IPS-18c (cell line): ENCODE data around the gene ELOA.
"Not testable (repeated sequence)": the region's sequence is repeated elsewhere in the genome, so short reads cannot be mapped to it uniquely, and the experiment has no call there.

Source experiments
- H3K4me3 ChIP-seq: 2 replicates; pipeline ENCODE4 v1.7.0; 2013; ENCODE audit warnings: low read depth, mild to moderate bottlenecking, low read length, moderate library complexity; ENCODE audit not compliant: insufficient read depth
- H3K9me3 ChIP-seq: one replicate; pipeline ENCODE4 v1.6.1; 2013; ENCODE audit warnings: mild to moderate bottlenecking, low read length, moderate library complexity; ENCODE audit not compliant: control insufficient read depth, insufficient read depth

Gene ELOA

DNA sequence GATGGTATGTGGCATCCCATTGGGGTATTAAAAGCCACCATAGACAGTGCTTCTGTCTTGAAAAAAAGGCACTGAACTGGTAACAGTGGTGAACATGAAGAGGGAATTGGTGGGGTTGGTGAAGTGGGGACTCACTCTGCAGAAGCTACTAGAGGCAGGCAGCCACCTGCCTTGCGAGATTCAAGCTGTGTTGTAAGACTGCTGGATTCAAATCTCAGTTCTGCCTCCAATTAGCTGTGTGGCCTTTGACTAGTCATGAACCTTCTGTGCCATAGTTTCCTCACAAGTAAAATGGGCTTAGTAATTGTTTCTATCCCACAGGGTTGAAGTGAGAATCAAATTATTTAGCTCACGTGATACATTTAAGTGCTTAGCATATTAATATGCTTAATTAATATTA is 16.6 kb upstream of the ELOA start:
- no peaks in the 10 kb centered on the region for H3K9me3 ChIP-seq
- H3K4me3 ChIP-seq: no peak overlapping the region

DNA sequence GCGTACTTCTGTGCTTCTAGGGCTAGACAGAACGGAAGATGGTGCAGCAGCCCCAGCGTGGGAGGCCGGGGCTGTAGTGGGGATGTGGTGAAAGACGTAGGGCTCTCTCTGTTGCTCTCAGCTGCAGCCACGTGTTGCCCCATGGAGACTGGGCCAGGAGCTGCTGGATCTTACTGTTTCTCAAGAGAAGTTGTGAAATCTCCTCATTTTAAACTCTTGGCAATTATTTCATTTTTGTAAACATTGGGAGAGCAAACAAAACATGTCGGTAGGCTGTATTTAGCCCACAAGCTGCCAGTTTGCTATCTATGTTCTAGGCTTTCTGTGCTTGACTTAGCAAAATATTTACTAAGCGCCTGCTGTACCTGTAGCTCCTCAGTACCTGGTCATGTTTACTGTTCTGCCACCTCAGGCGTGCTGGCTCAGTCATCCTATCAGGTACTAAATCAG is 15.9 kb upstream of the ELOA start:
- no peaks in the 10 kb centered on the region for H3K9me3 ChIP-seq
- H3K4me3 ChIP-seq: no peak overlapping the region

DNA sequence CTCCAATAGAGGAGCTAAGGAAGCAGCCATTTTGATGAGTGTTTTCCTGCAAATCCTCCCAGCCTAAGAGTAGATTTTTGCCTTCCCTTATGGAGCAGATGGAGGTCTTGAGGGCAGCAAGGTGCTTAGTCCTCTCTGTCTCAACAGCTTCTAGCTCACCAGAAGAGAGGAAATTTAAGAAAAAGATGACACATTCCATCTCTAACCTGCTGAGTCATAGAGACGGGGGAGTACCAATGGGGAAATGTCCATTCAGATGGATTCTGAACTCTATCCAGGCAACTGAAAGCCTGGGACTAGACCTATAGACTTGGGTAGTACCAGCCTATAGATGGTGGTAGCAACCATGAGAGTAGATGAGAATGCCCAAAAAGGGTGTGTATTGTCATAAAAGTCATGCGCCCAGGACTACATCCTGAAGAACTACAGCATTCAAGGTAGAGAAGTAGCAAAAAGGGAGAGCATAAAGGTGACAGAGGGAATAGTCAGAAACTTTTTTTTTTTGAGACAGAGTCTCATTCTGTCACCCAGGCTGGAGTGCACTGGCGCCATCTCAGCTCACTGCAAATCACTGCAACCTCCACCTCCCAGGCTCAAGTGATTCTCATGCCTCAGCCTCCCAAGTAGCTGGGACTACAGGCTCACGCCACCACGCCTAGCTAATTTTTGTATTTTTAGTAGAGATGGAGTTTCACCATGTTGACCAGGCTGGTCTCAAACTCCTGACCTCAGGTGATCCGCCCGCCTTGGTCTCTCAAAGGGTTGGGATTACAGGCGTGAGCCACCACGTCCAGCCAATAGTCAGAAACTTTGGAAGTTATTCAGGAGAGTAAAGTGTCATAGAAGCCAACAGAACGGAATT is 10.7 kb upstream of the ELOA start:
- Histone ChIP-seq H3K4me3 (no peak overlapping the region), H3K9me3 (no peaks in the 10 kb centered on the region)

GRCh38 chr1:23733281-23733680 is 10.0 kb upstream of the ELOA start:
- not testable (repeated sequence) for H3K4me3 ChIP-seq, H3K9me3 ChIP-seq

DNA sequence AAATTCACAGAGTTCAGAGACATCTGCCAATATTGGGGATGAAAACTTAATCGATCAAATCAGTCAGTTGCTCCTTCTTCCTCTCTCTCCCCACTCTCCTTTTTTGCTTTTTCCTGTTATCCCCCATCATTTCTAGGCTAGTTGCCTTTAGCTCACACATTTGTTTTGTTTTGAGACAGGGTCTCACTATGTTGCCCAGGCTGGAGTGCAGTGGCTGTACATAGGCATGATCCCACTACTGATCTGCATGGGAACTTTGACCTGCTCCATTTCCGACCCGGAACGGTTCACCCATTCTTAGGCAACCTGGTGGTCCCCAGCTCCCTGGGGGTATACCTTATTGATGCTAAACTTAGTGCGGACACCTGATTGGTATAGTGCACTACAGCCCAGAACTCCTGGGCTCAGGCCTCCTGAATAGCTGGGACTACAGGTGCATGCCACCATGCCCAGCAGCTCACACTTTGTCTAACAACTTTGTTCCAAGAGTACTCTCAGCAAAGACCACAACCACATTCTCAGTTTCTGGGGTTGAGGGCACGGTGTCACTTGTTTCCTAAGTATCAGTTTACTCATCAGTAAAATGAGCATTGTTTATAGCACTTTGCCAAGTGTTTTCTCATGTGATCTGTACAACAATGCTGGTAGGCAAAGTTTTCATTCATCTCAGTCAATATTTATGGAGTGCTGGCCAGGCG is 6.7 kb upstream of the ELOA start:
- H3K4me3 ChIP-seq: no peak overlapping the region
- no peaks in the 10 kb centered on the region for H3K9me3 ChIP-seq

DNA sequence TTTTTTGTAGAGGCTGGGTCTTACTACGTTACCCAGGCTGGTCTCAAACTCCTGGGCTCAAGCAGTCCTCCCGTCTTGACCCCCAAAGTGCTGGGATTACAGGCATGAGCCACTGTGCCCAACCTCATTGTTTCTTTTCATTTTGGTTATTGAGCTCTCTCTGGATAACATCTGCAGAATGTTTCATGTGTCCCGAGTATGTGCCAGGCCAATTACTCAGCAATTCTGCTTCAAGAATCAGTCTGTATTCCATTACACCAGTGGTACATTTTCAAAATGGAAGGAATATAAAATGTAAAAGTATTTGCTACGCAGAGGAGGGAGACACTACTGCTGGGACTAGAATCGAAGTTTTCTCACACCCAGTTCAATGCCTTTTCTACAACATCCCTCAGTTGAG is 1.7 kb upstream of the ELOA start:
- H3K9me3 ChIP-seq: no peaks in the 10 kb centered on the region
- H3K4me3 ChIP-seq: no peak overlapping the region

- H3K9me3 ChIP-seq: no peaks in the 10 kb centered on the region
- H3K4me3 ChIP-seq: peak overlapping the region; percentile 88
Measured at GRCh38 chr1:23742670-23743286, 493 bp upstream of the ELOA start.

DNA sequence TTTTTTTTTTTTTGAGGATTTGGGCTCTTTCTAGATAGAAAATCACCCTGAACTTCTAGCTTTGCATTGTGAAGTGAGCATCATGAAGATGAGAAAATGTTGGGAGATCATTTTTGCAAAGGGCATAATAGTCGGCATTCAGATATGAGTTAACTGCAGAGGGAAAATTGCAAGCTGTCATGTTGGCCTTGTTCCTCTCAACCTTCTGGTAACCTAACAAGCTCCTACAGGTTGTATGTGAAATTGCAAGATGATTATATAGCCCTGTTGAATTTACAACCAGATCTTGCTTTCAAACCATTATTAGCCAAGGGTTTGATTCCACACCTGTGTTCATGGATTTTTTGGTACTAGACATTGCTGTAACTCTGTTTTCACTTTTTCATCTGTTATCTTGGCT is 2.2 kb downstream of the ELOA start:
- Histone ChIP-seq H3K4me3 (no peak overlapping the region), H3K9me3 (no peaks in the 10 kb centered on the region)

DNA sequence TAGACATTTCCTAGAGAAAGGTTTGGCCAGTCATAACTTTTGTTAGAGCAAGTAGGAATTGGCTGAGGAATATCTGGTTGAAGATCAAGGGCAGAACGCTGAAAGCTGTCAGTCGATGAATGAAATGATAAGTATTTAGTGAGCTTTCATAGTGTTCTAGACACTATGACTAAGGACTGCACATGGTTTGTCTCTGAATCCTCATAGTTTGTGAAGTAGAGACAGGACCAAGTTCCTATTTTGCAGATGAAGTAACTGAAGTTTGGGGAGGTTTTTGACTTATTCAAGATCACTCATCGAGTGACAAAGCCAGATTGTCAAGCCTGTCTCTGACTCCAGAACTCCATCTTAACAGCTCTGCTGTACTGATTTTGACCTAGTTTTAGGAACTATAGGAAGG is 4.7 kb downstream of the ELOA start:
- no peak overlapping the region for H3K4me3 ChIP-seq
- H3K9me3 ChIP-seq: no peaks in the 10 kb centered on the region

GRCh38 chr1:23751050-23751814 is 8.0 kb downstream of the ELOA start:
- Histone ChIP-seq H3K4me3 (no peak overlapping the region), H3K9me3 (no peaks in the 10 kb centered on the region)

GRCh38 chr1:23751815-23752200 is 8.5 kb downstream of the ELOA start:
- Histone ChIP-seq H3K9me3 (no peaks in the 10 kb centered on the region), H3K4me3 (no peak overlapping the region)

DNA sequence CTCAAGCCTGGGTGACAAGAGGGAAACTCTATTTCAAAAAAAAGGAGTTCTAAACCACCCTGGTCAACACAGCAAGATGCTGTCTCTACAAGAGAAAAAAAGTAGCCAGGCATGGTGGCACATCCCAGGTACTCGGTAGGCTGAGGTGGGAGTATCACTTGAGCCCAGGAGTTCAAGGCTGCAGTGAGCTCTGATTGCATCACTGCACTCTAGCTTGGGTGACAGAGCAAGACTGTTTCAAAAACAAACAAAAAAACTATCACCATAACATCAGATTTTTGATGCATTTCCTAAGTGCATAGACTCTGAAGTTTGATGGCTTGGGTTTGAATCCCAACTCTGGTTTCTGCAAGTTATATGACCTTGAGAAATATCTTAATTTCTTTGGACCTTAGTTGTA is 9.6 kb downstream of the ELOA start:
- Histone ChIP-seq H3K9me3 (no peaks in the 10 kb centered on the region), H3K4me3 (no peak overlapping the region)

DNA sequence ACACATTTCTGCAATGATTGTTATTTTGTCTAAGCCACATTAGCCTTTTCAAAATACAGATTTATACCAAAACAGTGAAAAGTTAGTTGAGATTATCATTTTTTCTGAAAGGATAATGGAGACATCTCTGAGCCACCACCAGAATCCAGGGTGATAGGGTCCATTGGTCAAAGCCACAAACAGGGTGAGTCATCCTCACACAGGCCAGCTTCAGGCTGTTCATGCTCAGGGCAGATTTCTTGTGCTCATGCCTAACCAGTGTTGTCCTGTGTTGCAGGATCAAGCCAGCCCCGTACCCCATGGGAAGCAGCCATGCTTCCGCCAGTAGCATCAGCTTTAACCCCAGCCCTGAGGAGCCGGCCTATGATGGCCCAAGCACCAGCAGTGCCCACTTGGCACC is 13.4 kb downstream of the ELOA start:
- Histone ChIP-seq H3K4me3 (no peak overlapping the region), H3K9me3 (no peaks in the 10 kb centered on the region)

GRCh38 chr1:23757812-23758211 is 14.5 kb downstream of the ELOA start:
- Histone ChIP-seq H3K4me3 (no peak overlapping the region), H3K9me3 (no peaks in the 10 kb centered on the region)

DNA sequence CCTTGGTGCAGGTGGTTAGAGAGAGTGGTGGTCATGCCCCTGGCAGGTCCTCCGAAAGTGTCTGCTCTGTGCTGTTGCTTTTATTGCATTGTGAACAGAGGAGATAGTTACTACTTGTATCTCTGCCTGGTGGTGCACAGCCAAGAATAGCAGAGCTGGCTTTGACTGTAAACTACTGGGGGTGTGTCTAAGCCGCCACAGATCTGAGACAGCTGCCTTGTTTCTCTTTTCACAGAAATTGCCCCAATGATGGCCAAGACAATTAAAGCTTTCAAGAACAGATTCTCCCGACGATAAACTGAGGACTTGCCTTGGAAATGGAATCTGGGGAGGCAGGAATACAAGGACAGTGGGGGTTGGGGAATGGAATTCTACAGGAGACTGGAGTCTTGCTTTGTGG is 16.0 kb downstream of the ELOA start:
- H3K4me3 ChIP-seq: no peak overlapping the region
- no peaks in the 10 kb centered on the region for H3K9me3 ChIP-seq

GRCh38 chr1:23763041-23763577 is 19.8 kb downstream of the ELOA start:
- no peak overlapping the region for H3K4me3 ChIP-seq
- H3K9me3 ChIP-seq: no peaks in the 10 kb centered on the region

DNA sequence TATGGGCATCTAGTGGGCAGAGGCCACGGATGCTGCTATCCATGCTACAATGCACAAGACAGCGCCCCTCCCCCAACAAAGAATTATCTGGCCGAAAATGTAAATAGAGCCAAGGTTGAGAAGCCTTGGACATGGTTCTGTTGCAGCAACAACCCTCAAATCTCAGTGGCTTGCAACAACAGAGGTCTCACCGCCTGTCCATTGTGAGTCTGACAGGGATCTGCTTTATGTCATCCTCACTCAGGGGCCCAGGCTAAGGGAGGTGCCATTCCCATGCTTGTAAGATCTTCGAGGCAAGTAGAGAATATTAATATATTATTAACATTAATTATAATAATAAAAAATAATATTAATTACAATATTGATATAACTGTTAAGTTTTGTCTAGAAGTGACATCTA is 25.5 kb downstream of the ELOA start:
- no peaks in the 10 kb centered on the region for H3K9me3 ChIP-seq
- no peak overlapping the region for H3K4me3 ChIP-seq
